GM19372 (cell line): Measurements from ENCODE around the gene SLC17A3.

Experiments used
- ATAC-seq: cut with Tn5 transposase; IDR thresholded peaks from one replicate; pipeline ENCODE4 v1.9.1; 2021; ENCODE audit warnings: mild to moderate bottlenecking, low read depth, moderate library complexity; ENCODE audit not compliant: unreplicated experiment

The SLC17A3 gene

GRCh38 chr6:25892877-25893276, 18.8 kb upstream of the SLC17A3 start:
- ATAC-seq, result no peak

- no peak for ATAC-seq
Observed at GRCh38 chr6:25889877-25890853, 16.1 kb upstream of the SLC17A3 start.

GRCh38 chr6:25888626-25889025, 14.6 kb upstream of the SLC17A3 start:
- no peak for ATAC-seq

- ATAC-seq, result no peak
Observed at GRCh38 chr6:25886066-25886465, 12.0 kb upstream of the SLC17A3 start.

- no peak for ATAC-seq
Observed at GRCh38 chr6:25883991-25884390, 9.9 kb upstream of the SLC17A3 start.

- ATAC-seq, result no peak
Observed at GRCh38 chr6:25883536-25883935, 9.5 kb upstream of the SLC17A3 start.

- no peak for ATAC-seq
Observed at GRCh38 chr6:25882051-25882496, 8.0 kb upstream of the SLC17A3 start.

GRCh38 chr6:25880601-25881000, 6.6 kb upstream of the SLC17A3 start:
- no peak for ATAC-seq

GRCh38 chr6:25878721-25879322, 4.8 kb upstream of the SLC17A3 start:
- no peak for ATAC-seq

- no peak for ATAC-seq
Observed at GRCh38 chr6:25875926-25876602, 2.0 kb upstream of the SLC17A3 start.

GRCh38 chr6:25875563-25875905, 1.5 kb upstream of the SLC17A3 start:
- ATAC-seq, result no peak

GRCh38 chr6:25874822-25875562, 949 bp upstream of the SLC17A3 start:
- ATAC-seq, result no peak

- ATAC-seq, result no peak
Observed at GRCh38 chr6:25872814-25873213, 1.2 kb downstream of the SLC17A3 start.

GRCh38 chr6:25869840-25870239, 4.2 kb downstream of the SLC17A3 start:
- ATAC-seq, result no peak

- ATAC-seq, result no peak
Observed at GRCh38 chr6:25868436-25869183, 5.4 kb downstream of the SLC17A3 start.

GRCh38 chr6:25866011-25866410, 8.0 kb downstream of the SLC17A3 start:
- ATAC-seq, result no peak

- ATAC-seq, result no peak
Observed at GRCh38 chr6:25863360-25863759, 10.7 kb downstream of the SLC17A3 start.

GRCh38 chr6:25862199-25862598, 11.8 kb downstream of the SLC17A3 start:
- ATAC-seq, result no peak

GRCh38 chr6:25852756-25853155, 21.3 kb downstream of the SLC17A3 start:
- ATAC-seq, result no peak

GRCh38 chr6:25851961-25852360, 22.1 kb downstream of the SLC17A3 start:
- no peak for ATAC-seq
